Frontal cortex (tissue), 4 donors: ENCODE results near the gene MAP1S. TPM values are rescaled to one million over a fixed set of nuclear protein-coding genes. Genes with fewer than 3 reads are reported as not detected.

Experiments used
- DNase-seq, 2 donors: peaks; one replicate each; pipeline ENCODE4 v3.0.0; 2012; ENCODE audit warnings: low spot score in 2 of 2
- FAIRE-seq: peaks from 2 replicates; lab custom pipeline; 2012; peaks lifted over from hg19 to GRCh38; lab: Jason Lieb, UNC
- total RNA-seq: library from RNA; depleted of rRNA; stranded (reverse); fragments of >200 nt; gene quantifications from one replicate; pipeline ENCODE4 v1.2.3, GENCODE V29; 2014
- donor health status: control.
- donor health status: control.
- donor health status: control.

MAP1S gene, protein sequence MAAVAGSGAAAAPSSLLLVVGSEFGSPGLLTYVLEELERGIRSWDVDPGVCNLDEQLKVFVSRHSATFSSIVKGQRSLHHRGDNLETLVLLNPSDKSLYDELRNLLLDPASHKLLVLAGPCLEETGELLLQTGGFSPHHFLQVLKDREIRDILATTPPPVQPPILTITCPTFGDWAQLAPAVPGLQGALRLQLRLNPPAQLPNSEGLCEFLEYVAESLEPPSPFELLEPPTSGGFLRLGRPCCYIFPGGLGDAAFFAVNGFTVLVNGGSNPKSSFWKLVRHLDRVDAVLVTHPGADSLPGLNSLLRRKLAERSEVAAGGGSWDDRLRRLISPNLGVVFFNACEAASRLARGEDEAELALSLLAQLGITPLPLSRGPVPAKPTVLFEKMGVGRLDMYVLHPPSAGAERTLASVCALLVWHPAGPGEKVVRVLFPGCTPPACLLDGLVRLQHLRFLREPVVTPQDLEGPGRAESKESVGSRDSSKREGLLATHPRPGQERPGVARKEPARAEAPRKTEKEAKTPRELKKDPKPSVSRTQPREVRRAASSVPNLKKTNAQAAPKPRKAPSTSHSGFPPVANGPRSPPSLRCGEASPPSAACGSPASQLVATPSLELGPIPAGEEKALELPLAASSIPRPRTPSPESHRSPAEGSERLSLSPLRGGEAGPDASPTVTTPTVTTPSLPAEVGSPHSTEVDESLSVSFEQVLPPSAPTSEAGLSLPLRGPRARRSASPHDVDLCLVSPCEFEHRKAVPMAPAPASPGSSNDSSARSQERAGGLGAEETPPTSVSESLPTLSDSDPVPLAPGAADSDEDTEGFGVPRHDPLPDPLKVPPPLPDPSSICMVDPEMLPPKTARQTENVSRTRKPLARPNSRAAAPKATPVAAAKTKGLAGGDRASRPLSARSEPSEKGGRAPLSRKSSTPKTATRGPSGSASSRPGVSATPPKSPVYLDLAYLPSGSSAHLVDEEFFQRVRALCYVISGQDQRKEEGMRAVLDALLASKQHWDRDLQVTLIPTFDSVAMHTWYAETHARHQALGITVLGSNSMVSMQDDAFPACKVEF
- 20.8 TPM for total RNA-seq

DNA sequence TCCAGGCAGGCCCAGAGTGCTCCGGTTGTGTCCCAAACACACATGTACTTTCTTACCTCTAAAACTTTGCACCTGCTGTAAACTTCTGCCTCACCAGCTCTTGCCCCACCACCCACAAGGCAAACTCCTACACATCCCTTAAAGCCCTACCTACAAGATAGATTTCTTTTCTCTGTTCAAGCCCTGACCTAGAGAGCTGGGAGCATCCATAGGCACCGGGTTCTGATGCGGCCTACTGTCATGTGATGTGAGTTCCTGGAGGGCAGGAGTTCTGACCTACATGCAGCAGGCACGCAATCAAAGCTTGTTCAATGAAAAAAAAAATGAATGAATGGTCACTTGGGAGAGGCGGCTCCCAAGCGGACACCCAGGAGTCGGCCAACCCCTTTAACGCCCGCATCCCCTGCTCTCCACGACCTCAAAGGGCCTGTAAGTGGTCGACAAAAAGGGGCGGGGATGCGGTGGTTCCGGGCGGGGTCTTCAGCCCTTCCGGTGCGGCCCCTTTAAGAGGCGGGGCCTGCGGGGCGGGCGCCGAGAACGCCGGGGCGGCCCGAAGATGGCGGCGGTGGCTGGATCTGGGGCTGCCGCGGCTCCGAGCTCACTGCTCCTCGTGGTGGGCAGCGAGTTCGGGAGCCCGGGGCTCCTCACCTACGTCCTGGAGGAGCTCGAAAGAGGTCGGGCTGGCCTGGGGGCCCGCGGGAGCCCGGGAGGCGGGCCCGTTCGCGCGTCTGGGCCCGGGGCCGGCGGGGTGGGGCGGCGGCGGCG, at the start of gene MAP1S:
TSS of gene MAP1S (plus strand) at position 534 of the 765 bp plus-strand sequence. CDS start at position 557, 23 bp downstream.
- FAIRE-seq = no peak

DNA sequence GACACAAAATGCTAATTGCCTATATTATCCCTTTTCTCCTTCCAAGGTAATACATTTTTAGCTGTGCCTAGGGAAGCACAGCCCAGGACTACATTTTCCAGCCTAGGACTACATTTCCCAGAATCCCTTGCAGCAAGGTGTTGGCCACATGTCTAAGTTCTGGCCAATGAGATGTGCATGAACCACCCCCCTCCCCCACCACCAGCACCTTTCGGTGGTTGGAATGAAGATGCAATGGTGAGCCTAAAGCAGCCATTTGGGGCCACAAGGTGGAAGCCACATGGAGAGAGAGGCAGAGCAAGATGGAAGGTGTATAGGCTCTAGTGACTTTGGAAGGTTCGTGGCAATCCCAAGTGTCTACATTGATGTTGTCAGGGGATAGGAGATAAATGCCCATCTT, 47.4 kb upstream of the MAP1S start:
- no peak for FAIRE-seq
- no peak for DNase-seq

More for the DNA sequence above, at the start of gene MAP1S:
- peak; percentile 87 to 88 for DNase-seq

DNA sequence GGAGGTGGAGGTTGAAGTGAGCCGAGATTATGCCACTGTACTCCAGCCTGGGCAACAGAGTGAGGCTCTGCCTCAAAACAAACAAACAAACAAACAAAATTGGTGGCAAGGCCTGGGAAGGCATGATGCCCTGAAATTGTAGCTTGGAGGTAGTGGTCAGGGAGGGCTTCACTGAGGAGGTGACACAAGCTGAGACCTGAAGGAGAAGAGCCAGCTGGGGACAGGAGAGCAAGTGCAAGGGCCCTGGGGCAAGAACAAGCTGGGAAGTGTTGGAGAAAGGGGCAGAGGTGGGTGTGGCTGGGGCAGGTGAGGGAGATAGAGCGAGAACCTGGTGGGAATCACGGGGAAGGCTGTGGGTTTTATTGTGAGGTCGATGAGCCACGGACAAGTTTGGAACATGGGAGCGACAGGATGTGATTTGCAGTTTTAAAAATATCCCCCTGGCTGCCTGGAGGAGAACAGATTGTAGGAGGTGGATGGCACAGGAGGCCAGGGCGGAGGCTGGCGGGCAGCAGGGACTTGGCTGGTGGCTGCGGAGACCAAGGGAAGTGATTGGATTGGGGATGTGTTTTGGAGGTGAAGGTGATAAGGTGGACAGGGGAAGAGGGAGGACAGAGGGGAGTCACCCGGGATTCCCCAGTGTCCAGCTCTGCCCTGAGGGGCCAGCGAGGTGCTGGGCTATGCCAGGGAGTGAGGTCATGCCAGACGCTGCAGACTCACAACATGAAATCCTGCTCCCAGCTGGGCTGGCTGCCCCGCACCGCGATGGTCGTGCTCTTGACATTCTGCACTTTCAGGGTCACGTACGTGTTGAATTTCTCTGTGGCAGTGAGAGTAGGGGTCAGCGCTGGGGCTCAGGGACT, 45.1 kb upstream of the MAP1S start:
- FAIRE-seq = no peak
- DNase-seq = no peak

DNA sequence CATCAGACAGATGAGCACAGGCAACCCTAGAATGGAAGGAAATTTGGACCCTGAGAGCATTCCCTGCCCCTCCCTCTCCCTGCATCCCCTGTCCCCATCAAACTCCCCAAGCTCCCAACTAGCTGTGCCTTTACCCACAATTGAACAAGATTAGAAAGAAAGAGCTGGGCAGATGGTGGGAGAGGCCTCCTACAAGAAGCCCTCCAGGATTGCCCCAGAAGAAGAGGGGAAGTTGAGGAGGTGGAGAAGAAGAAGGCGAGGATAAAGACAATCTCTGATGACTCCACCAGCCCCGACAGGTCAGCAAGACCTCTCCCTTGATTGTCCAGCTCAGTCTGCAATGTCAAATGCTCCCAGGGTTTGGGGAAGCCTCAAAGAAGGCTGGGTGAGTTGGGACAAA, 43.0 kb upstream of the MAP1S start:
- FAIRE-seq = no peak
- DNase-seq = no peak

DNA sequence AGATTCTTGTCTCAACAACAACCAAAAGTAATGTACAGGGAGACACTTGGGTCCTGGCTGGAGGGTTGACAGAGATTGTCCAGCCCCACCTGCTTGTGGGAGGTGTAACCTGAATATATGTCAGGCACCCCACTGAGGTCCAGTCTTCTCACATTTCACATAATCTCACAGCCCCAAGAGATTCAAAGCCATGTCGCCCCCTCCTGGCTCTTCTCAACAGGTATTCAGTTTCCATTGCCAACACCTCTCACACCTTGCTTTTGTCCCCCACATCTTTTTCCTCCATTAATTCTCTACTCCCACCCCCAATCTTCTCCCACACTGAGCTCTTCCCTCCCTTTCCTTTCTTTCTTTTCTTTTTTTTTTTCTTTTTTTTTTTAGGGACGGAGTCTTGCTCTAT, 42.3 kb upstream of the MAP1S start:
- DNase-seq = no peak
- no peak for FAIRE-seq

DNA sequence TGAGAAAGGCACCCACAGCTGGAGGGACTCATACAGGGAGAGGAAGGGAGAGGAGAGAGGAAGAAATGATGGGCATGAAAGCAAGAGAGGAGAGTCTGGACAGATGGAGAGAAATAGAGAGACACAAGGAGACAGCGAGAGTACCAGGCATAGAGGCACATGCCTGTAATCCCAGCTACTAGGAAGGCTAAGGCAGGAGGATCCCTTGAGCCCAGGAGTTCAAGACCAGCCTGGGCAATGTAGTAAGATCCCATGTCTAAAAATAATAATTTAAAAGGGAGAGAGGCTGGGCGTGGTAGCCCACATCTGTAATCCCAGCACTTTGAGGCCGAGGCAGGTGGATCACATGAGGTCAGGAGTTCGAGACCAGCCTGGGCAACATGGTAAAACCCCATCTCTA, 40.4 kb upstream of the MAP1S start:
- FAIRE-seq (no peak), DNase-seq (no peak)

DNA sequence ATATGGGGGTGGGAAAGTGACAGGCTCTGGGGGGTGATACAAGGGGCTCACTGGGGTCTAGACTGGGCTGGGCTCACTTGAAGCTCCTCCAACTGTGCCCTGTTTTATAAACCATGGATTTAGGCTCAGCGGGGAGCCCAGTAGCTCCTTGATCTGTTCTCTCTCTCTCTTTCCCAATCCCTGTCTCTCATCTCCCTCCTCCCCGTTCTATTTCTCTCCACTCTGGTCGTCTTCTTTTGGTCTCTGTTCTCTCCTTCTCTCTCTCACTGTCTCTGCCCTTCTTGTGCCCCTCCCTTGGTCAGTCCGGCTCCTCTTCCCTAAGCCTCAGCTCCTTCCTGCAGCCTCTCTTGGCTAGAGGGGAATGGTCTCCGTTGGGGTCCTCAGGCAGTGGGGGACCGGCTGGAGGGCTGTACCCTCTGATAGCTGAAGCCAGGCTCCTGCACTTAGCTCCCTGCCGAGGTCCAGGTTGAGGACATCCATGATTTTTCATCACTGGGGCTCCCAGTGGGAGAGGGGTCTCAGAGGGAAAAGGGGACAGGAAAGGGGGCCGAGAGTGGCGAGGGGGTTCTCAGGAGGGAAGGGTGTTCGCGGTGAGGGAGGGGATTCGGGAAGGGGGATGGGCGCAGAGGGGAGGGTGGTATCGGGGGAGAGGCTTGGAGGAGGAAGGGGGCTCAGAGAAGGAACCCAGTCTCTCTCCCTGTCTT, 39.6 kb upstream of the MAP1S start:
- DNase-seq (no peak), FAIRE-seq (no peak)

DNA sequence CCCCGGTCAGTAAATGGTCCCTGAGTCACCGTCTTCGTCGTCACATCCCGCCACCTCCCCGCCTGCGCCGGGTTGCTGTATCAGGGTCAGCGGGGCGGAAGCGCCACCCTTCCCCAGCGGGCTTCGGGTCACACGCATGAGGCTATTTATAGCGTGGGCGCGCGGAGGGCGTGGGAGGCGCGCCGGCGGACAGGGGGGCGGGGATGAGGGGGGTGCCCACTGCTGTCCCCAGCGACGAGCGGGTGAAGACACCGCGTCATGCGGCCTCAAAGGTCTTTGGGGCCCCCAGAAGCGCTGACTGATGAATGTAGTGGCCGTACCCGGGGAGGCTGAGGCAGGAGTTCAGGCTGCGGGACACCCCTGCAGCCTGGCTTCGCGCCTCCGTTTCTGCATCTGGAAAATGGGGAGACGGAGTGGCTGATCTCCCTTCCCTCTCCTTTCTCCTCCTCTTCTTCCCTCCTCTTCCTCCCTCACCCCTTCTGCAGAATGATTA, 39.0 kb upstream of the MAP1S start:
- no peak for FAIRE-seq

DNA sequence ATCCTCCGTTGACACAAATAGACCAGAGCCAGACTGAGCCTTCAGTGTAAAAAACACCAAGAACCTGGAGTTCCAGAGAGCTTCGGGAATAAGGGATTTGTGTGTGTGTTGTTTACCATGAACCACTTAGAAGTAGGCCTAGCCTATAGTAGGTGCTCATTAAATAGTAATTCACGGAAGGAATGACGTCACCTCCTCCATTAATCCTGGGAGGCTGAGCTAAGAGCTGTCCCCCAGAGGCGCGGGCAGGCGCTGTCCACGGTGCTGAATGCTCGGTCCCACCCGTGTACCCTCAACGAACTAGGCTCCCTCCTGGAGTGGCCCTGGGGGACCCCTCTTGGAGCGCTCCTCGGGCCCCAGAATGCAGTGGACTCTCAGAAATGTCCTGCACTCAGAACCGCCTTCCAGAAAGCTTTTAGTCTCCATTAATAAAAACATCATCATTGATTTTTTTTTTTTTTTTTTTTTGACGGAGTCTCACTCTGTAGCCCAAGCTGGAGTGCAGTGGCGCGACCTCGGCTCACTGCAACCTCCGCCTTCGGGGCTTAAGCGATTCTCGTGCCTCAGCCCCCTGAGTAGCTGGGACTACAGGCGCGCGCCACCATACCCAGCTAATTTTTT, 37.7 kb upstream of the MAP1S start:
- DNase-seq (peak in 1 of 2 donors; percentile 56), FAIRE-seq (no peak)

More for the DNA sequence above, 39.0 kb upstream of the MAP1S start:
- DNase-seq = peak; percentile 51 to 87

DNA sequence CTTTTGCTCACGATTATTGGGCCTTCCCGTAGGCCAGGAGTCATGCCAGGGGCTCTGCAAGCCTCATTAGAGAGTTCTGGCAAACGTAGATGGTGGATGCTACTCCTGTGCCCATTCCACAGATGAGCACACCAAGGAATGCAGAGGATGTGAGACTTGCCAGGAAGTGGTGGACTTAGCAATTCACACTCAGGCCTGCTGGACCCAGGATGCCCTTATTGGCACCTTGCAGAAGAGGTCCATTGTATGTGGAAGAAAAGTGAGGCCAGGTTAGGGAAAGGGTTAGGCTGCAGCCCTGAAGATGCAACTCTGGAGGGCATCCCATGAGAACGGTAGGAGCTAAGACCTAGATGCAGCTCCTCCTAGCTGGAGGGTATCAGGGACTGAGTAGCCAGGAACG, 37.0 kb upstream of the MAP1S start:
- DNase-seq = no peak
- no peak for FAIRE-seq

DNA sequence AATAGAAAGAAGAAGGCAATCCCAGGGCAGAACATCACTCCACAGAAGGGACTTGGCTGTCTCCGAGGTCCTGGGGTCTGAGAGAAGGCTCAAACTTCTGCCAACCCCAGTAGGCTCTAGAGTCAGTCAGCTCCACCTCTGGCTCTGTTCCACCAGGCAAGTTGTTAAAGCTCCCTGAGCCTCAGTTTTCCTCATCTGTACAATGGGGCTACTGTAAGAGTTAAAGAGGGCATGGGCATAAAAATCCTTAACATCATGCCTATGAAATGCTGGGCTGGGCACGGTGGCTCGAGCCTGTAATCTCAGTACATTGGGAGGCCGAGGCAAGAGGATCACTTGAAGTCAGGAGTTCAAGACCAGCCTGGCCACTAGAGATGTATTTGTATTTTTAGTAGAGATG, 36.2 kb upstream of the MAP1S start:
- FAIRE-seq (no peak), DNase-seq (no peak)

DNA sequence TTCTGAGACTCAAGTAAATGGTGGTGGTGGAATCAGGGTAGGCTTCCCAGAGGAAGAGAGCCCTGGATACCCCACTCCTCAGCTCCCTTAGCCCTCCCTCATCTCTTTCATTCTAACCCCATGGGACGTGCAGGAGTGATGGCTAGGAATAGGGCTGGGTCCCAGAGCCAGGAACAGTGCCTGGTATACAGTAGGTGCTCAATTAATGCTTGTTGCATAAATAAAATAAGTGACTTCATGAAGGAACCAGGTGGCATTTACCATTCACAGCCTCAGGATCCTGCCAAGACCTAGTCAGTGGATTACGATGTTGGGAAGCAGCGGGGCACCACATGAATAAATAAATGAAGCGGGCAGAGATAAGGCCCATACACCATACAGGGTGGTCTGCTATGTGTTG, 35.0 kb upstream of the MAP1S start:
- DNase-seq (no peak), FAIRE-seq (no peak)

DNA sequence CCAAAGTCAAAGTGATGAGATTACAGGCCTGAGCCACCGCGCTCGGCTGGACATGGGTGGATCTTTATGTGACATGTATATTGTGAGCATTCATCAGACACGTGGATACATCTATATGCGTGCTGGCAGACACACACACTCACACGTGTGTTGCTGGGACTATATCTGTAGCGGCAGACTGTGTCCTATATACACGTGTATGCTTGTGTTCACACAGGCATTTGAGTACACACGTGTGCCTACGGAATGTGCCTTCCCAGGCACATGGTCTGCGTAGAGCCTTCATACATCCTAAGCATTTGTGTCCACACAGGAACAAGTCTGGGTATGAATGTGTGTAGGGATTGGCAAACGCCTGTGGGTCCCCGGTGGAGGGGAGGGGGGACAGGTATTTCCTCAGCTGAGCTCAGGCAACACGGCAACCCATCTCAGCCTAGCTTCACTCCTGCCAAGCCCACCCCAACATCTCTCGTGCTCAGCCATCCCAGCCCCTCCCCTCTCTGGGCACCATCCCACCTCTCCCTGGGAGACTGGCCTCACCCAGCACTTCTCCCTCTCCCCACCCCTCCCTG, 33.7 kb upstream of the MAP1S start:
- DNase-seq (no peak), FAIRE-seq (no peak)

DNA sequence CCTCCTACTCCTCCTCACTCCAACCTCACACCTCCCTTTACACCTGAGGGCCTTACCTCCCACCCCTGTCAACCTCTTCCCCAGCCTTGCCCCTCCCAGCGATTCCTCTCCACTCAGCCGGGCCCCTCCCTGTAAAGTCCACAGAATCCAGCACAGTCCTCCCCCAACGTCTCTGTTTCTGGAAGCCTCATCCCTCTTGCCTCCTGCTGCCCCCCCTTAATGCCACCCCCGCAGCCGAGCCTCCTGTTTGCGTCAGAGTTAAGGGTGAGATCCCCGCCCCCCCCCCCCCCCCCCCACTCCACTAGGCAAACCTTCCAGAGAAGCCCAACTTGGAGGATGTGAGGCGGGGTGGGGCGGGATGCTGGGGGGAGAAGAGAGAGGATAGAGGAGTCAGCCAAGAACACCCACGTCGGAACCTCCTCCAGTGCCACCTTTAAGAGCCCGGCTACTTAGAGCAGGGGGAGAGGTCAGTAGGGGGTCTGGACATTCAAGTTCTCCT, 33.2 kb upstream of the MAP1S start:
- DNase-seq (no peak), FAIRE-seq (no peak)

DNA sequence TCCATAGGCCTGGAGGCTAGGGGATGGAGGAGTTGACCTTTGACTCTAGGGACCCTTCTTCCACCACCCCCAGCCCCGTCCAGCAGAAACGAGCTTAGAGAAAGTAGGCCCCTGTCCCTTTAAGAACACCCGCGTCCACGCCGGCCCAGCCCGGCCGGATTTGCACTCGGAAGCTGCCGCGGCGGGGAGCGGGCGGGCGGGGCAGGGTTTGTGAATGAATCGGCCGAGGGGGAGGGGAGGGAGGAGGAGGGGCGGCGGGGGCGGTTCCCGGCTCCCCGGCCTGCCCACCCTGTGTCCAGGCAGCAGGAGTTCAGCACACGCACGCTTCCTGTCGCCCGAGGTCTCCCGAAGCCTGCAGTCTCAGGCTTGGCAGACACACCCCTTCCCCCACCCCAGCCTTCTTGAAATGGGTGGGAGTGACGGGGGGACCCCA, 32.7 kb upstream of the MAP1S start:
- FAIRE-seq = no peak
- DNase-seq = peak in 1 of 2 donors; percentile 74

DNA sequence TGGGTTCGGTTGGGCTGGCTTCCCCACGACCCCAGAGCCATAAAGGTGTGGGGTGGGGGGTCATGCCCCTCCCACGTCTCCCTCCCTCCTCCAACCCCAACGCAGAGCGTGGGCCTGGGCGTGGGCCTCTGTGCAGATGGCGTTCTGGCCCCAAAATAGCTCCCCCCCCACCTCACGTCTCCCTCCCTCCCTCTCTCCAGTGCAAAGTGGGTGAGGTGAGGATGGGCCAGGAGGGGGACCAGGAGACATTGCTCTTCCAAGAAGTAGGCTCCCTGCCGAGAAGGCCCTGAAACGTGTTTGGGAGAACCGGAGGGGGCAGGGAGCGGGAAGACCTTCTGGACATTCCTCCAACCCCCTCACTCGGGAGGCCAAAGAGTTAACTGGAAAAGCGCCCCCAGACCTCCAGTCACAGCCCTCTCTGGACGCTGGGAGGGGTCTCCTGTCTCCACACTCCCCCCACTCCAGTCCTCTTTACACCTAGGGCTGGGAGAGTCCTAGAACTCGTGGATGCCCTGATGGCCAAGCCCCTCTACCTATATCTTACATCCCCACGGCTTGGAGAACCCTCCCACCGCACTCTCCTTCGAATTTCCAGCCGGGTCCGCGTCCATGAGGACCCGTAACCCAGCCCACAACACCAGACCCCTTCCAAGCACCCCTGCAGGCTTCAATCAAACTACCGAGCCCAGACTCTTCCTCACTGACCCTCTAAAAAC, 32.0 kb upstream of the MAP1S start:
- FAIRE-seq (no peak), DNase-seq (peak in 1 of 2 donors; percentile 46)
